Measurements from ENCODE around the gene TEN1. TPM values are rescaled to one million over a fixed set of nuclear protein-coding genes. Genes with fewer than 3 reads are reported as not detected.

TEN1 gene
- total RNA-seq, 1 experiment from 2014 or later = 19.3 TPM

GRCh38 chr17:75998327-75998795 lies 19.3 kb downstream of the TEN1 start:
- no CpG with 5 or more reads among the region's 9 CpGs for WGBS (ENCODE audit: extremely low coverage, insufficient read length, low lambda C conversion rate)
- Mint-ChIP-seq H3K27me3 (ENCODE audit: low read depth) (no peaks in the 10 kb centered on the region), H3K27ac (peak overlapping the region in 1 of 3 experiments; percentile 63; a peak in 2 of 7 replicates), H3K4me1 (peaks cover 9 to 11% of the 10 kb centered on the region in 2 experiments; a peak in 3 of 4 replicates), H3K4me3 (no peak overlapping the region), H3K36me3 (ENCODE audit: insufficient read depth in 1 of 3, low read depth in 3 of 3) (peaks cover 2 to 20% (median 4%) of the 10 kb centered on the region in 3 experiments; a peak in 6 of 7 replicates), H3K9me3 (no peaks in the 10 kb centered on the region)
- H3K4me2 ChIP-seq (ENCODE audit: insufficient read depth, insufficient read length, low read length) = no peak overlapping the region
- no peak overlapping the region for H2BK120ac ChIP-seq (ENCODE audit: low read depth, low read length, poor library complexity, severe bottlenecking)
- H2AK5ac ChIP-seq (ENCODE audit: insufficient read length, low read length) = no peak overlapping the region
- H2BK12ac ChIP-seq (ENCODE audit: insufficient read length, low read depth, low read length) = no peak overlapping the region
- no peaks in the 10 kb centered on the region for H3K23me2 ChIP-seq (ENCODE audit: insufficient read length, low read depth, low read length, poor library complexity, severe bottlenecking)
- H2BK15ac ChIP-seq (ENCODE audit: low read depth, low read length) = no peak overlapping the region; the same call in 1 of the 2 replicates
- H3K23ac ChIP-seq (ENCODE audit: insufficient read length, low read depth, low read length) = no peak overlapping the region
- no peak for DNase-seq
- no peaks in the 10 kb centered on the region for H3K79me1 ChIP-seq (ENCODE audit: insufficient read depth, low read depth, low read length, poor library complexity, severe bottlenecking)
- TF ChIP-seq CTCF (conservative IDR thresholded peaks at IDR 0.05) = no peak
- no peaks in the 10 kb centered on the region for H3K4me1 ChIP-seq (ENCODE audit: insufficient read depth, low read length)
- H3T11ph ChIP-seq (ENCODE audit: low read length) = no peak overlapping the region
- no peaks in the 10 kb centered on the region for H3K27me3 ChIP-seq (ENCODE audit: insufficient read depth, low read length)
- no peak overlapping the region for H2BK5ac ChIP-seq (ENCODE audit: insufficient read length, low read length)
- H3K56ac ChIP-seq (ENCODE audit: insufficient read length, low read depth, low read length) = no peak overlapping the region
- no peak overlapping the region for H2AFZ ChIP-seq (ENCODE audit: low read length)
- H3K4ac ChIP-seq (ENCODE audit: low read depth, low read length) = no peak overlapping the region
- H3K27ac ChIP-seq (ENCODE audit: insufficient read length, low read depth, low read length) = no peak overlapping the region
- H3K79me2 ChIP-seq (ENCODE audit: insufficient read depth, low read length) = no peaks in the 10 kb centered on the region
- H4K91ac ChIP-seq (ENCODE audit: insufficient read length, low read depth, low read length) = no peak overlapping the region
- H4K5ac ChIP-seq (ENCODE audit: insufficient read length, low read depth, low read length) = no peak overlapping the region
- no peaks in the 10 kb centered on the region for H3K9me3 ChIP-seq (ENCODE audit: control insufficient read depth, low read depth, low read length)
- no peak overlapping the region for H3K18ac ChIP-seq (ENCODE audit: insufficient read length, low read depth, low read length)
- no peak overlapping the region for H3K9ac ChIP-seq (ENCODE audit: extremely low read depth, insufficient read length, low read length)
- no peak overlapping the region for H4K8ac ChIP-seq (replicated peaks; ENCODE audit: insufficient read length, low read depth, low read length)
- peaks cover 2% of the 10 kb centered on the region for H4K20me1 ChIP-seq (ENCODE audit: control insufficient read depth, insufficient read depth, insufficient read length)
- H2BK20ac ChIP-seq (ENCODE audit: low read depth, low read length, poor library complexity, severe bottlenecking) = no peak overlapping the region
- H3K14ac ChIP-seq (ENCODE audit: insufficient read depth, low read length) = no peak overlapping the region

All from H9 (cell line).